NAMALWA (cell line): Measurements from ENCODE around the gene S100B.
A peak's percentile ranks its signal among the peaks of the same experiment; 100 is the strongest.
"Not testable (repeated sequence)": the region's sequence is repeated elsewhere in the genome, so short reads cannot be mapped to it uniquely, and the experiment has no call there.

ENCODE experiments used
- DNase-seq: peaks from one replicate; pipeline ENCODE4 v3.0.0-alpha.2; 2015; ENCODE audit warnings: low spot score

Gene S100B

DNA sequence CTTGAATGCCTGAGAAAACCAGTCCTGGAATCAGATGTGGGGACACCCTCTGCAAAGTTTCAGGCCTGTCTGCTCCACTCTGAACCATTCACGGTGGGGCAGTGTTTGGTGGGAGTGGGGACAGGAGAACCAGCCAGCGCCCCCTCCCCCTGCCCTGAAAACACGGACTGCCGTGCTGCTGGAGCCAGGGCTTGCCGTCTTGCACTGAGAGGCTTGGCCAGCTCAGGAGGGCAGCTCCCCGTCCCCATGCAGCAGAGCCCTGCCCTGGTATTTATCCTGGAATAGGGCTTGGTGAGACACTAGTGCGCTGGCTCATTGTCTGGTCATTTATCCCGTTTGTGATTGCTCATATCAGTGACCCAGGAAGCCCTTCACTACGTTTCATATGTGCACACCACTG is 3.9 kb downstream of the S100B start:
- DNase-seq = no peak

GRCh38 chr21:46600305-46600704 is 4.6 kb downstream of the S100B start:
- DNase-seq = no peak

DNA sequence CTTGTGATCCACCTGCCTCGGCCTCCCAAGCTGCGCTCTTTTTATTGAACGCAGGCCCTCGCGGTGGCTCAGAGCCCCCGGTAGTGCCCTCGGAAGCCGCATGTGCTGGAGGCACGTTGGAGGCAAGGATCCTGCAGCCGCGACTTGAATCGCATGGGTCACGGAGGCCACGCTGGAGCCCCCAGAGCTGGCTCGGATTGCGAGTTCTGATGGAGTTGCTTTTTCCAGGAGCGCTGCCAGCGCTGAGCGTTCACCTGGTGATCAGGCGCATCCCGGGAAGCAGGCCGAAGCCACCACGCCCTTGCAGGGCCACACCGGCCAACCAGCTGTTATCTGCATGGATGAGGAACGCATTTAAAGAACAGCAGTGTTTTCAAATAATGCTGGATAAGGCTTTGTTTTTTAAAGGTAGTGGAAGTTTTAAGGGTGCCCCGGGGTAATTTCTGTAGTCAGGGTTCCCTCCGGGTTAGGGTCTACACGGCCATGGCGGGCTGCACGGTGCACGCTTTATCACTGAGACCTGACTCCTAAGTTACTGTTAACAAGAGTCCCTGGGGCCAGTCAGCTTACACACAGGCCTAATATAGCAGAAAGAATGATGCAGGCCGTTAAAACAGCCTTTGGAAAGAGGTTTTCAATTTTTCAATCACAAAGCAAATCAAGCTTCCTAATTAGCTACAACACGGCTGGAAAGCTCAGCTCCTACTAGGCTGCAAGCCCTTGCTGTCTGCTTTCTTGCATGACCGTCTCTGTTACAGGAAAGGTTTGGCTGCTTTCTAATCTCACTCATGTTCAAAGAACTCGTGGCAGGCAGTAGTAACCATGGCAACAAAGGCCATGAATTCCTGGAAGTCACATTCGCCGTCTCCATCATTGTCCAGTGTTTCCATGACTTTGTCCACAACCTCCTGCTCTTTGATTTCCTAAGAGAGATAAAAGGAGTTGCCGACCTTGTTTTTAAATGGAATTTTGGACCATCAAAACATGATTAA is 6.0 kb downstream of the S100B start:
- DNase-seq = no peak

- no peak for DNase-seq
Measured at GRCh38 chr21:46597896-46598343, 7.0 kb downstream of the S100B start.

DNA sequence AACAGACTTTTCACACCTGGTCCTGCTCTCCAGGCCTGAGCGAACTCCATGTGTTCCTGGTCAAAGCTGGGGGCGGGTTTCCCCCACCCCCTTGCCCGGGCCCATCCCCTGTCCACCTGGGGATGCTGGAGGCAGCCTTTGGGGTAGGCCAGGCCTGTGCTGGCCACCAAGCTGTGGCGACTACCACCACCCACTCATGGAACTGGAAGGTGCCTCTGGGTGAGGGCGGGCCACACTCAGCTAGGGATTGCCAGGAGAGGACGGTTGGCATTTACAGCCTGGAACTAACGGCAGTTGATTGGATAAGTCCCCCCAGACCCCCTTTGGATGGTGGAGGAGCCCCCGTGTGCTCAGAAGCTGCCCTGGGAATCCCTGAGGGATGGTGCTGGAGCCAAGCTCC is 7.9 kb downstream of the S100B start:
- DNase-seq = no peak

DNA sequence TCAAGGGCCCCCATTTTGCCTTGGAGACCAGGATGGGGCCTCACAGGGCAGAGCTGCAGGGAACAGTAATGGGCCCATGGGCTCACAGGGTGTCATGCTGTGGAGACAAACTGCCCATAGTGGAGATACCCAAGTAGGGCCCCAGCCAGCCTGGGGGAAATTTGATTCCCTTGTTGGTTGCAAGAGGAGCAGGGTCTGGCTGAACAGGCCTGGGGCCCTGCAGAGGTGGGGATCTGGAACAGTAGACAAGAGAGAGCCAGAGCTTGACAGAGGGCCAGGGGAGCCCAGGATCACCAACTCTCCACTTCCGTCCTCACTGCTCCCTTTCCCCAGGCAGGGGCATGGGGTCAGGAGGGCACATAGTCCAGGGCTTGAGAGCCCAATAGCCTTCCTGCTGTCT is 8.7 kb downstream of the S100B start:
- DNase-seq = no peak

- peak; percentile 13 for DNase-seq
Measured at GRCh38 chr21:46594276-46594675, 10.6 kb downstream of the S100B start.

- peak; percentile 22 for DNase-seq
Measured at GRCh38 chr21:46585191-46585953, 19.5 kb downstream of the S100B start.

DNA sequence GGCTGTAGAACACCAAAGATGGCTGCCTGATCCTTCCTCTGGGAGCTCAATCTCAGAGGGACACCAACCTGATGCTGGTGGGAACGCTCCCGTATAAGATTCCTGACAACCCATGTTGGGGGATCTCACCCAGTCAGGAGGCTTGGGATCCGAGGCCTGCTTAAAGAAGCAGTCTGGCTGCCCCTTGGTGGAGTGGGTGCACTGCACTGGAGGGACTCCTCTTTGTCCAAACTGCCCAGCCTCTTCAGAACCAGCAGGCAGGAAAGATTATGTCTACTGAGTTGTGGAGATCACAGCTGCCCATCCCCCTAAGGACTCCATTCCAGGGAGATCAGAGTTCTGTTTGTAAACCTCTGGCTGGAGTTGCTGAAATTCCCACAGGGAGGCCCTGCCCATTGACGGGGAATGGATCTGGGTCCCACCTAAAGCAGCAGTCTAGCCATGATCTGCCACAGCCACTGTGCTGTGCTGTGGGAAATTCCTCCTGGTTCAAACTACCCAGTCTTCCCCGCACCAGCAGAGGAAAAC is 23.0 kb downstream of the S100B start:
- no peak for DNase-seq

DNA sequence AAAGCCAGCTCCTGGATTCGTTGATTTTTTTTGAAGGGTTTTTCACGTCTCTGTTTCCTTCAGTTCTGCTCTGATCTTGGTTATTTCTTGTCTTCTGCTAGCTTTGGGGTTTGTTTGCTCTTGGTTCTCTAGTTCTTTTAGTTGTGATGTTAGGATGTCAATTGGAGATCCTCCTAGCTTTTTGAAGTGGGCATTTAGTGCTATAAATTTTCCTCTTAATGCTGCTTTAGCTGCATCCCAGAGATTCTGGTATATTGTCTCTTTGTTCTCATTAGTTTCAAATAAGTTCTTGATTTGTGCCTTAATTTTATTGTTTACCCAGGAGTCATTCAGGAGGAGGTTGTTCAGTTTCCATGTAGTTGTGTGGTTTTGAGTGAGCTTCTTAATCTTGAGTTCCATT is 25.5 kb downstream of the S100B start:
- DNase-seq = not testable (repeated sequence)

DNA sequence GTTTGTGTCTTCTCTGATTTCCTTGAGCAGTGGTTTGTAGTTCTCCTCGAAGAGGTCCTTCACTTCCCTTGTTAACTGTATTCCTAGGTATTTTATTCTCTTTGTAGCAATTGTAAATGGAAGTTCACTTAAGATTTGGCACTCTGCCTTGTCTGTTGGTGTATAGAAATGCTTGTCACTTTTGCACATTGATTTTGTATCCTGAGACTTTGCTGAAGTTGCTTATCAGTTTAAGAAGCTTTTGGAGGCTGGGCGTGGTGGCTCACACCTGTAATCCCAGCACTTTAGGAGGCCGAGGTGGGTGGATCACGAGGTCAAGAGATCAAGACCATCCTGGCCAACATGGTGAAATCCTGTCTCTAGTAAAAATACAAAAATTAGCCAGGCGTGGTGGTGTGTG is 27.1 kb downstream of the S100B start:
- DNase-seq = not testable (repeated sequence)

DNA sequence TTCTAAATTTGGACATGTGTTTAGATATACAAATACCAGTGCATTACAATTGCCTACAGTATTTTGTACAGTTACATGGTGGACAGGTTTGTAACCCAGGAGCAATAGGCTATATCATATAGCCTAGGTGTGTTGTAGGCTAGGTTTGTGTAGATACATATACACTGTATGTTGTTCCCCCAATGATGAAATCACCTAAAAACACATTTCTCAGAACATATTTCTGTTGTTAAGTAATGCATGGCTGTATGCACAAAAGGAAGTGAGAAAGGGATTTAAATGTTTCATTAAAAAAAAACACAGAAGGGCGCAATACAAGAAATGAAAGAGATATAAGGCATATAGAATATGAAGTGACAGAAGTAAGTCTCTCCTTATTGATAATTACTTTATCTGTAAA is 32.0 kb downstream of the S100B start:
- no peak for DNase-seq

DNA sequence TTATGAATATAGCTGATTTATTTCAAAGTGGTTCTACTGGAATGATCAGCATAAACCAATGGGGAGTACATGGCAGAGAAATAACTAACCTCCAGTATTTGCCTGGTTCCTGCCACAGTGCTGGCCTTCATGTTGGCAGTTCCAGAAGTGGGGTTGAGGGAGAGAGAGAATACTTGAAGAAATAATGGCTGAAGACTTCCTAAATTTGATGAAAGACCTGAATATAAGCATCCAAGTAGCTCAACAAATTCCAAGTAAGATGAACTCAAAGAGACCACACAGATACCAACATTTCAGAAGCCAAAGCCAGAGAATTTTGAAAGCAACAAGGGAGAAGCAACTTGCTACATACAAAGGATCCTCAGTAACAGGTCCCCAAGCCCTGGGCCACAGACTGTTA is 34.3 kb downstream of the S100B start:
- no peak for DNase-seq

DNA sequence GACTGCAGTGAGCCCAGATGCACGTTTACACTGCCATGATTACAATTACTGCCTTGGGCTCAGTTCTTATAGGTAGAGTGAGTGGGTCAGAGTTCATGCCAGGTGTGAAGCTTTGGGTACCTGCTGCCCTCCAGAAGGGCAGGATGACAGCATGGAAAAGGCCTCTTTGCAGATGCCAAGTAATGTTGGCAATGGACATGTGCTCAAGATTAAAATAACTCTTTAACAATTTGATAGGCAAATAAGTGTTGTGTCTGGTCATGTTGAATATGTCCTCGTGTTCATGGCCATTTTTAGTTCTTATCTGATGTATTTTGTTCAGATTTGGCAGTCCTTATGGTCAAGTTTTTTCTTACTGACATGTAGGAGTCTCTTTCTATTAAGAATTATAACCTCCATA is 34.8 kb downstream of the S100B start:
- no peak for DNase-seq

DNA sequence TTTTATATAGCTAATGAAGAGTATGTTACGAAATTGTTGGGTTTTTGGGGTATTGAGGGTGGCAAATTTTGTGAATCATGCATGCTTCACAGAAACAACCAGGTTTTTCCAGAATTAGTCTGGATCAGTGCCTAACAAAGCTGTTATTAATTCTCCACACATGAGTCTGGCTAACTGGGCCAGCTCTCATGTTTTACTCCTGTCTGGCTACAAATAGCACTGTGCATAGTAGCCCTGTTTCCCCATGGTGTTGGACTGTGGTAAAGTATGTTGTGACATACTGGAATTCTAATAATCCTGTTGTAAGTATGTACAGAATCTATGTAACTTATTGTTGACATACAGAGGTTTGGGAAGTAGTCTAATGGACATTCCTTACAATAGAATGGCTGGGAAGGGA is 35.8 kb downstream of the S100B start:
- no peak for DNase-seq

DNA sequence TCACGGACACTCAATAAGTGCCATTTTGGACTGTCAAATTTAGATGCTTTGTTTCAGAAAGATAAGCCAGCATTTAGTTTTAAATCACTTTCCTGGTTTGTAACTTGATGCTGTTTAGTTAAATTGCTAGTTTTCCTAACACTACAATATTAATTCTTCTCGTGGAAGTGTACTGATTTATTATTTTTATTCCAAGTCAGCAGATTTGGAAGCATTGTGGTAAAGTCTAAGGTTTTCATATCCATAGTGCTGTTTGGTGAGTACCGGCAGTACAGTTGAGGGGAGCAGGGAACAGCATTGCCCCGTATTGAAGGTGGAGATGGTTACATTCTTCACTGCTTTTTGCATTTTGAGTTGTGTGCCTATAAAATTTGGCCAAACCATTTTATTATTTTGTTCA is 36.3 kb downstream of the S100B start:
- no peak for DNase-seq

DNA sequence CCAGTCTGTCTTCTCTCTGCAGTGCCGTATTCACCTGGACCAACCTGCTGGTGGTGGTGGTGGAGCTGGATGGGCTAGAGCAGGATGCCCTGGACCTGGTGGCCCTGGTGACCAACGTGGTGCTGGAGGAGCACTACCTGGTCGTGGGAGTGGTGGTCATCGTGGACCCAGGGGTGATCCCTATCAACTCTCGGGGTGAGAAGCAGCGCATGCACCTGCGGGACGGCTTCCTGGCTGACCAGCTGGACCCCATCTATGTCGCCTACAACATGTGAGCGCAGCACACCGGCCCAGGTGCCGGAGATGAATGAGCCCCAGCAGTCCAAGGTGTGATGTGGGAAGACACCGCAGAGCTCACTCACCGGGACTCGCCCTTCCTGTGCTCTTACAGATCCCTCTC is 37.5 kb downstream of the S100B start:
- DNase-seq = no peak

DNA sequence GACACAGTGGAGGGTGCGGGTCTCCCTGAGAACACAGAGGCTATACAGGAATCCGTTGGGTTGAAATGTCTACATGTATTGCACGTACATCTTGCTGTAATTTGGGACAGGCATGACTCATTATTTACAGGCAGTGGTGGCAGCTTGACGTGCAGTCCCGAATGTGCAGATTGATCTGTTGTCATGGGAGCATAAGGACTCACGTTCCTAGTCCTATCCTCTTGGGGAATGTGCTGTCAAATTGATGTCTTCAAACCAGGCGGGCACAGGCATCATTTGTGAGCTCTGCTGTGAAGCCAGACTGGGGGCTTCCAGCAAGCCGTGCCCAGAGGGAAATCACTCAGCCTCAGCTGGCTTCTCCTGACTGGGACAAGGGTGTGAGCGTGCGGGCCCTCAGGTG is 40.5 kb downstream of the S100B start:
- no peak for DNase-seq

DNA sequence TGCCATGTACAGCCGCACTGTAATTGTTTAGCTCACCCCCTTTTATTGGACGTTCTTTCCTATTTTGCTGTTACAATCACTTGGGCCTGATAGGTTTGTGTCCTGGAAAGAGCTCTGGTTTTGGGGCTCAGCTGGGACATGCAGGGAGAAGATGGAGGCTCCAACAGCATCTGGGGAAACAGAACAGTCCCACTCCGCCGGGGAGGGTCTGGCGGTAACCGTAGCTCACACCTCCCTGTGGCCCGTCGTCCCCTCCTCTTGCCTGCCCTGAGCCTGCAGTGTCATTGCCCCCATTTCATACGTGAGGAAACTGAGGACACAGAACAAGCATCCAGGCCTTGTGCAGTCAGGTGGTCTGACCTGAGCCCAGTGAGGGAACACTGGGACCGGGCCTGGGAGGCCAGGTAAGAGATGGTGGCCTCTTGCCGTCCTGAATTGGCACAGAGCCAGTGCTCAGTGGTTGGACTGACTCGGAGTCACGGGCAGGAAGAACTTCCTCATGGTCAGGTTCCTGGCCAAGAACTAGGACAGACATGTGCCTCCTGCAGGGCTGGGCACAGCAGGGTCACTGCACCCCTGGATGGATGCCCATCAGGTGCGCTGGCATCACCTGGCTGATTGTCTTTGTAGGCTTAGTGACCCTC is 41.8 kb downstream of the S100B start:
- no peak for DNase-seq

GRCh38 chr21:46562472-46562871 is 42.4 kb downstream of the S100B start:
- no peak for DNase-seq

GRCh38 chr21:46561445-46562090 is 43.3 kb downstream of the S100B start:
- DNase-seq = no peak
